Anterior cingulate cortex (tissue), 58 donors: ENCODE measurements around the gene SLC25A4.
"Not testable (repeated sequence)": the region's sequence is repeated elsewhere in the genome, so short reads cannot be mapped to it uniquely, and the experiment has no call there.

Experiments
- DNase-seq, 58 donors: peaks; one replicate each; lab custom pipeline; 2025; lab: John Stamatoyannopoulos, UW

The SLC25A4 gene

GRCh38 chr4:185142912-185143600 is at the start of gene SLC25A4:
SLC25A4 (plus strand) TSS chr4:185143266; CDS start chr4:185143373, 107 bp downstream.
- peak; percentile 55 to 93 (median 85) for DNase-seq

DNA sequence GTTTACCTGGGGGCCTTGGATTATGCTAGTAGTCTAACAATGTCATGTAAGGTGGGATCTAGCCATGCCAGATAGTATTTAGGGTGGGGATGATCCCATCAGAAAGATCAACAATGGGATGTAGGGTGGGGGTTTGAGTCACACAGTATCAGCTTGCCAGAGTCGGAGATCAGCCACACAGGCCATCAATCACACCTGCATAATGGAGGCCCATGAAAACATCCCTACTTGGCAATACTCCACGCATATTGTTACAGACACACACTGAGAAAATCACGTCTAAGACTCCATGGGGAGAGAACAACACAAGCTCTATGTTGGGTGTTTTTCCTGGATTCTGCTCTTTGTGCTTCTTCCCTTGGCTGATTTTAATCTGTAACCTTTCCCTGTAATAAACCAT is 49.5 kb upstream of the SLC25A4 start:
- no peak for DNase-seq

GRCh38 chr4:185096032-185096653 is 46.9 kb upstream of the SLC25A4 start:
- peak in 6 of 58 donors; percentile 0 to 17 (median 3) for DNase-seq

DNA sequence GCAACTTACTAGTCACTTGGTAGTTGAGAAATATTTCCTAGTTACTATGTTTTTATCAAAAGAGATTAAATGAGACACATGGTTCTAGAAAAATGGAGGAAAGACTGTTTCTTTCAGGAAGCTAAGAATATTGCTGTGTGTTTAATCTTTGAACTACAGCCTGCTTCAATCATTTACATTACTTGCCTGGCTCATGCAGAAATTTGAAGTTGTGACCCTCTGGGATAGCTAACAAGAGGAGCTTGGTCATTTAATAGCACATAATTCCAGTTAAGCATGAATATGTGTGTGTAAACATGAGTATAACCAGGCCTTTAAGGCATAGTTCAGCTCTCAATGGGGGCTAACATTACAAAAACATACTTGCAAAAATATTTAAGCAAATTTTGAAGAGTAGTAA is 44.6 kb upstream of the SLC25A4 start:
- DNase-seq = no peak

DNA sequence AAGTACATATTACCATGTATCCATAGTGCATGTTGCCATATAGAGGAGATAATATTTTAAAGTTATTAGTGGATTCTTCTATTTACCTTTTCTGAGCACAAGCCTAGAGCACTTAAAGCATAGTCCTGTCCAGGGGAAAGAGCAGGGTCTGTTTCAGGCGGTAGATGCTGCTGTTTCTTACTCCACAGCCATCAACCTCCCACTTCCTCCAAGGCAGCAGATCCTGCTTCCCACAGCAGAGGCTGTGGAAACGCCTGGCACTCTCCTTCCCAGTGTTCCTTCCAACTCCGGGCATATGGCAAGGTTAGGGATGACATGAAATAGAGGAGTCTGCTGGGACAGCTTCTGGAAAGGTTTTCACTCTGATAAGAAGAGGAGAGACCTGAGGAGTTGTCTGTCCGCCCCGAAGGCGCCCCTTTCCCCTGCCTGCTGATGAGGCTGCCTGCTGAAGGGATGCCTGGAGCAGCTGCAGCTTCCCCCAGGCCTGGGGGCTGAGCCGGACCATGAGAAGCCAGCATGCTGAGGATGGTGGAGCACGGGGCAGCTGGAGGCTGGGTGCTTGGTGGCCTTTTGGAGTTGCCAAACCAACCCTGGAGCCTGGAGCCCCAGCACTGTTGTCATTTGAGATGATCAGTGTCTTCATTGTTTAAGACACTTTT is 43.9 kb upstream of the SLC25A4 start:
- DNase-seq = peak in 2 of 58 donors; percentile 1 to 2

DNA sequence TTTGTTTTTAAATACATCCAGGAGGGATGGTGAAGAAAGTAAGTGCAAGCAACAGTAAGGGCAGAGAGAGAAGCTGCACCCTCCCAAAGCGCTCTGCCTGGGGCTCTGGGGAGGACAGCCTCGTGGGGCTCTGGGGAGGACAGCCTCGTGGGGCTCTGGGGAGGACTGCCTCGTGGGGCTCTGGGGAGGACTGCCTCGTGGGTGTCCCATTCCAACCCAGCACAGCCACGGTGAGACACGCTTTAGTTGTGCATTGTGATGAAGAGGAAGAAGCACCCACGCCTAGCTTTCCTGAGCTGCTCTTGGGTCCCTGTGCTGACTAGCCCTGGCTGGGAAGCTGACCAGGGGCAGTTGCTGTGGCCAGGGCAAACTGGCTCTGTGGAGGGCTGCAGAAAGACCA is 43.1 kb upstream of the SLC25A4 start:
- no peak for DNase-seq

GRCh38 chr4:185100423-185100822 is 42.6 kb upstream of the SLC25A4 start:
- no peak for DNase-seq

- DNase-seq = no peak
These were observed 41.6 kb upstream of the SLC25A4 start for GRCh38 chr4:185101354-185101890.

GRCh38 chr4:185104733-185105132 is 38.3 kb upstream of the SLC25A4 start:
- no peak for DNase-seq

GRCh38 chr4:185106353-185106752 is 36.7 kb upstream of the SLC25A4 start:
- no peak for DNase-seq

- DNase-seq = not testable (repeated sequence)
These were observed 35.5 kb upstream of the SLC25A4 start for GRCh38 chr4:185107574-185107973.

GRCh38 chr4:185108185-185108584 is 34.9 kb upstream of the SLC25A4 start:
- no peak for DNase-seq

DNA sequence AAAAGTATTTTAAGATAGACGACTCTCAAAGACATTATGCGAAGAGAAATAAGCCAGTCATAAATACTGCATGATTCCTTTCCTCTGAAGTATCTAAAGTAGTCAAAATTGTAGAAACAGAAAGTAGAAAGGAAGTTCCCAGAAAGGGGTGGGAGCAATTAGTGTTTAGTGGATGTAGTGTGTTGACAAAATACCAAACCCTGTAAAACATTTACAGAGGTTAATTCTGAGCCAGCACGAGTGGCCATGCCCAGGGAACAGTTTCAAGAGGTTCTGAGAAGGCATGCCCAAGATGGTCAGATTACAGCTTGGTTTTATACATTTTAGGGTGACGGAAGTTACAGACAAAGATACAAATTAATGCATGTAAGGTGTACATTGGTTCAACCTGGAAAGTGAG is 34.4 kb upstream of the SLC25A4 start:
- DNase-seq = no peak

- DNase-seq = no peak
These were observed 33.3 kb upstream of the SLC25A4 start for GRCh38 chr4:185109736-185110135.

GRCh38 chr4:185110375-185110823 is 32.7 kb upstream of the SLC25A4 start:
- DNase-seq = no peak

- DNase-seq = no peak
These were observed 31.0 kb upstream of the SLC25A4 start for GRCh38 chr4:185112104-185112503.

- DNase-seq = no peak
These were observed 29.7 kb upstream of the SLC25A4 start for GRCh38 chr4:185113340-185113739.

- no peak for DNase-seq
These were observed 27.2 kb upstream of the SLC25A4 start for GRCh38 chr4:185115827-185116232.

- DNase-seq = no peak
These were observed 25.6 kb upstream of the SLC25A4 start for GRCh38 chr4:185117300-185117934.

DNA sequence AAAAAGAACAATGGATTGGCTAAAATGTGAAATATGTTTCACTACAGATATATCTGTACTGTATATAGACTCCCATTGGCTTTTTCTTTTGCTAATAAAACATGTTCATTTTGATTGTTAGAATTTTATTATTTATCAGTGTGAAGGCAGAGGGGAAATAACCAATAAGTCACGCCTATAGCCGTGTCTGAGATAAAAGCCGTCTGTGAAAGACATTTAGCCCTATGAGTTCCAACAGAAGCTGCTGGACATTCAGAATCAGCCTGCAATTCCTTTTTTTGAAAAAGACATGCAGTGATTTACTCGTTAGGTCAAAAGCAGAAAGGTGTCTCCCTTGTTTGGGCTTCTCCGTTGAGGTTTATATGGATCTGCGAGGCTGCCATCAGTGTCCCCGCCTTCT is 24.2 kb upstream of the SLC25A4 start:
- no peak for DNase-seq

GRCh38 chr4:185119467-185119866 is 23.6 kb upstream of the SLC25A4 start:
- not testable (repeated sequence) for DNase-seq
